KMS-11 (cell line): ENCODE measurements around the gene NUP210L.
"Not testable (repeated sequence)": the region's sequence is repeated elsewhere in the genome, so short reads cannot be mapped to it uniquely, and the experiment has no call there.

ENCODE experiments used
- H2AFZ ChIP-seq: fragments of 200-600 bp; sonication (generic); 2 replicates; pipeline ENCODE4 v1.6.1; 2016; ENCODE audit warnings: antibody characterized with exemption, mixed run types, low read depth
- H3K27ac ChIP-seq: fragments of 200-600 bp; sonication (generic); 2 replicates; pipeline ENCODE4 v1.6.1; 2016; ENCODE audit warnings: mild to moderate bottlenecking, mixed run types
- H3K27me3 ChIP-seq: fragments of 200-600 bp; sonication (generic); 2 replicates; pipeline ENCODE4 v1.6.1; 2017; ENCODE audit warnings: mild to moderate bottlenecking, low read depth, mixed run types, moderate library complexity; ENCODE audit not compliant: insufficient read depth
- H3K36me3 ChIP-seq: fragments of 200-600 bp; sonication (generic); 2 replicates; pipeline ENCODE4 v1.6.1; 2017; ENCODE audit warnings: mild to moderate bottlenecking, mixed run types; ENCODE audit not compliant: insufficient read depth
- H3K4me1 ChIP-seq: fragments of 200-600 bp; sonication (generic); 2 replicates; pipeline ENCODE4 v1.6.1; 2016; ENCODE audit warnings: mild to moderate bottlenecking, low read depth, mixed run types; ENCODE audit not compliant: poor library complexity, severe bottlenecking
- H3K4me2 ChIP-seq: fragments of 200-600 bp; sonication (generic); 2 replicates; pipeline ENCODE4 v1.7.0; 2016; ENCODE audit warnings: mild to moderate bottlenecking, mixed run types
- H3K4me3 ChIP-seq: fragments of 200-600 bp; sonication (generic); IDR thresholded peaks from 2 replicates; pipeline ENCODE4 v1.6.1; 2017; ENCODE audit warnings: low read depth, low read length, mixed read lengths; ENCODE audit not compliant: insufficient read depth
- H3K79me2 ChIP-seq: fragments of 200-600 bp; sonication (generic); 2 replicates; pipeline ENCODE4 v1.6.1; 2016; ENCODE audit warnings: low read depth, mixed run types; ENCODE audit not compliant: insufficient read depth
- H3K9ac ChIP-seq: fragments of 200-600 bp; sonication (generic); 2 replicates; pipeline ENCODE4 v1.6.1; 2016; ENCODE audit warnings: mild to moderate bottlenecking, mixed run types
- H4K20me1 ChIP-seq: fragments of 200-600 bp; sonication (generic); 2 replicates; pipeline ENCODE4 v1.6.1; 2016; ENCODE audit warnings: mild to moderate bottlenecking, mixed run types; ENCODE audit not compliant: insufficient read depth
- CTCF ChIP-seq: fragments of 200-600 bp; sonication (generic); conservative IDR thresholded peaks from 2 replicates; pipeline ENCODE4 v1.6.1; 2017; ENCODE audit warnings: low read depth, mild to moderate bottlenecking, antibody characterized with exemption, low read length, moderate library complexity, mixed read lengths

The NUP210L gene

GRCh38 chr1:154148807-154149206, 6.1 kb downstream of the NUP210L start:
- H3K4me1 ChIP-seq = no peaks in the 10 kb centered on the region
- H3K4me2 ChIP-seq = no peak overlapping the region
- no peaks in the 10 kb centered on the region for H3K79me2 ChIP-seq
- H3K9ac ChIP-seq = no peak overlapping the region
- TF ChIP-seq CTCF = no peak
- no peaks in the 10 kb centered on the region for H4K20me1 ChIP-seq
- no peak overlapping the region for H3K27ac ChIP-seq
- no peaks in the 10 kb centered on the region for H3K27me3 ChIP-seq
- H3K4me3 ChIP-seq = no peak overlapping the region
- H2AFZ ChIP-seq = no peak overlapping the region
- no peaks in the 10 kb centered on the region for H3K36me3 ChIP-seq

- H3K27me3 ChIP-seq, H3K27ac ChIP-seq, H3K4me2 ChIP-seq, H4K20me1 ChIP-seq, H3K9ac ChIP-seq, H3K36me3 ChIP-seq, H3K79me2 ChIP-seq, H2AFZ ChIP-seq, H3K4me3 ChIP-seq, H3K4me1 ChIP-seq: not testable (repeated sequence)
Observed at GRCh38 chr1:154147505-154147904, 7.4 kb downstream of the NUP210L start.

GRCh38 chr1:154145986-154146385, 8.9 kb downstream of the NUP210L start:
- Histone ChIP-seq H4K20me1 (no peaks in the 10 kb centered on the region), H3K4me1 (no peaks in the 10 kb centered on the region), H3K27me3 (no peaks in the 10 kb centered on the region), H2AFZ (no peak overlapping the region), H3K4me3 (no peak overlapping the region), H3K36me3 (no peaks in the 10 kb centered on the region), H3K9ac (no peak overlapping the region), H3K79me2 (no peaks in the 10 kb centered on the region), H3K27ac (no peak overlapping the region), H3K4me2 (no peak overlapping the region)
- TF ChIP-seq CTCF = peak; percentile 88

GRCh38 chr1:154142358-154142757, 12.5 kb downstream of the NUP210L start:
- Histone ChIP-seq H3K9ac (no peak overlapping the region), H3K36me3 (no peaks in the 10 kb centered on the region), H3K4me2 (no peak overlapping the region), H3K79me2 (no peaks in the 10 kb centered on the region), H4K20me1 (no peaks in the 10 kb centered on the region), H3K4me3 (no peak overlapping the region), H3K4me1 (no peaks in the 10 kb centered on the region), H3K27me3 (no peaks in the 10 kb centered on the region), H3K27ac (no peak overlapping the region), H2AFZ (no peak overlapping the region)
- TF ChIP-seq CTCF = no peak

- Histone ChIP-seq H3K4me2 (no peak overlapping the region), H3K27me3 (no peaks in the 10 kb centered on the region), H2AFZ (no peak overlapping the region), H3K4me1 (no peaks in the 10 kb centered on the region), H3K9ac (no peak overlapping the region), H3K27ac (no peak overlapping the region), H3K79me2 (no peaks in the 10 kb centered on the region), H3K4me3 (no peak overlapping the region), H3K36me3 (no peaks in the 10 kb centered on the region), H4K20me1 (no peaks in the 10 kb centered on the region)
- no peak for TF ChIP-seq CTCF
Observed at GRCh38 chr1:154141240-154141639, 13.6 kb downstream of the NUP210L start.
